Naive B cell (primary cell): Measurements from ENCODE around the gene SLC44A4. TPM values are rescaled to one million over a fixed set of nuclear protein-coding genes. Genes with fewer than 3 reads are reported as not detected.
A peak's percentile ranks its signal among the peaks of the same experiment; 100 is the strongest.
"Not testable (repeated sequence)": the region's sequence is repeated elsewhere in the genome, so short reads cannot be mapped to it uniquely, and the experiment has no call there.

Experiments
- ATAC-seq, 2 donors: fragments of 150-1000 bp; cut with Tn5 transposase; 2 replicates each; pipeline ENCODE4 v1.10.0; 2021; ENCODE audit warnings: low read depth in 2 of 2, mild to moderate bottlenecking in 2 of 2, moderate library complexity in 2 of 2
- DNase-seq: peaks from one replicate; pipeline ENCODE4 v3.0.0; 2022
- H3K27ac Mint-ChIP-seq, 6 donors: one replicate each; pipeline ENCODE4 v1.8.0; 2020 to 2022; ENCODE audit warnings: mild to moderate bottlenecking in 6 of 6, mixed read lengths in 6 of 6, moderate library complexity in 5 of 6, inconsistent platforms in 2 of 6
- H3K27me3 Mint-ChIP-seq, 3 donors: one replicate each; pipeline ENCODE4 v1.8.0; 2021 to 2022; ENCODE audit warnings: mixed read lengths in 3 of 3, mild to moderate bottlenecking in 1 of 3
- H3K36me3 Mint-ChIP-seq, 2 donors: one replicate each; pipeline ENCODE4 v1.8.0; 2020 to 2022; ENCODE audit warnings: mixed read lengths in 2 of 2, inconsistent platforms in 1 of 2, mild to moderate bottlenecking in 1 of 2
- H3K4me1 Mint-ChIP-seq, 3 donors: one replicate each; pipeline ENCODE4 v1.8.0; 2020 to 2022; ENCODE audit warnings: mixed read lengths in 3 of 3, inconsistent platforms in 1 of 3, mild to moderate bottlenecking in 1 of 3, moderate library complexity in 1 of 3
- H3K4me3 Mint-ChIP-seq, 8 donors: one replicate each; pipeline ENCODE4 v1.8.0; 2020 to 2022; ENCODE audit warnings: mild to moderate bottlenecking in 8 of 8, mixed read lengths in 8 of 8, moderate library complexity in 8 of 8, inconsistent platforms in 2 of 8
- H3K9me3 Mint-ChIP-seq, 7 donors: one replicate each; pipeline ENCODE4 v1.8.0; 2020 to 2022; ENCODE audit warnings: mixed read lengths in 7 of 7, mild to moderate bottlenecking in 5 of 7, inconsistent platforms in 2 of 7, moderate library complexity in 1 of 7
- polyA plus RNA-seq, 6 donors: library from polyadenylated mRNA; unstranded; fragments of 300-500 nt; fragmentation: Illumina TruSeq; gene quantifications; one replicate each; pipeline ENCODE4 v1.2.3, GENCODE V29; 2021; ENCODE audit warnings: low read depth in 6 of 6

Gene SLC44A4
- polyA plus RNA-seq: not detected

DNA sequence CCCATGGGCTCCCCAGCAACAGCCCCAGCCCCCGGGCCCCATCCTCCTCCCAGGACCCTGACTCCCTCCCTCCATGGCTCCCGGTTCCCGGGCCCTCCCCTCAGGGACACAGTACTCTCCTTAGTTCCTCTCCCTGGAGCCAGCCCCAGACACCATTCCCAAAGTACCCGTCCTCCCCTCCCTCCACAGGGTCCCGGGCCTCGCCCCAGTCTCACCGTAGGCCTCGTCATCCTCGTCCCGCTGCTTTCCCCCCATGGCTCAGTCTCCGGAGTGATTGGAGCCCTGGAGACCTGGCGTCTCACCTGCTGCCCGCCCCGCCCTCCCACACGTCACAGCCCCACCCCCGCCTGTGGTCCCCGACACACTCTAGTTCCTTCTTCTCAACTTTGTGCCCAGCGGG, at the start of gene SLC44A4:
Gene SLC44A4, minus strand, starts transcription at position 272 of the 400 bp plus-strand sequence. Its CDS starts 17 bp downstream, at position 255.
- DNase-seq (no peak), ATAC-seq (no peak)
- no peaks in the 10 kb centered on the region for H3K27me3 Mint-ChIP-seq
- H3K4me3 Mint-ChIP-seq: no peak within 1 kb of the TSS
- no peaks in the 10 kb centered on the region for H3K9me3 Mint-ChIP-seq
- H3K27ac Mint-ChIP-seq: peak within 1 kb of the TSS in 3 of 6 donors; percentile 28 to 63 (median 33)
- H3K4me1 Mint-ChIP-seq: peaks cover 0 to 5% (median 4%) of the 10 kb centered on the region in 3 donors
- H3K36me3 Mint-ChIP-seq: peaks cover 13 to 34% of the 10 kb centered on the region in 2 donors

- H3K4me3 Mint-ChIP-seq: no peak overlapping the region
- H3K9me3 Mint-ChIP-seq: peaks cover 0 to 2% (median 0%) of the 10 kb centered on the region in 7 donors
- no peak for DNase-seq
- no peak for ATAC-seq
- H3K4me1 Mint-ChIP-seq: no peaks in the 10 kb centered on the region
- peaks cover 0 to 21% (median 7%) of the 10 kb centered on the region in 3 donors for H3K27me3 Mint-ChIP-seq
- H3K27ac Mint-ChIP-seq: peak overlapping the region in 1 of 6 donors; percentile 44
- H3K36me3 Mint-ChIP-seq: no peaks in the 10 kb centered on the region
Measured at GRCh38 chr6:31928672-31928939, 49.8 kb upstream of the SLC44A4 start.

DNA sequence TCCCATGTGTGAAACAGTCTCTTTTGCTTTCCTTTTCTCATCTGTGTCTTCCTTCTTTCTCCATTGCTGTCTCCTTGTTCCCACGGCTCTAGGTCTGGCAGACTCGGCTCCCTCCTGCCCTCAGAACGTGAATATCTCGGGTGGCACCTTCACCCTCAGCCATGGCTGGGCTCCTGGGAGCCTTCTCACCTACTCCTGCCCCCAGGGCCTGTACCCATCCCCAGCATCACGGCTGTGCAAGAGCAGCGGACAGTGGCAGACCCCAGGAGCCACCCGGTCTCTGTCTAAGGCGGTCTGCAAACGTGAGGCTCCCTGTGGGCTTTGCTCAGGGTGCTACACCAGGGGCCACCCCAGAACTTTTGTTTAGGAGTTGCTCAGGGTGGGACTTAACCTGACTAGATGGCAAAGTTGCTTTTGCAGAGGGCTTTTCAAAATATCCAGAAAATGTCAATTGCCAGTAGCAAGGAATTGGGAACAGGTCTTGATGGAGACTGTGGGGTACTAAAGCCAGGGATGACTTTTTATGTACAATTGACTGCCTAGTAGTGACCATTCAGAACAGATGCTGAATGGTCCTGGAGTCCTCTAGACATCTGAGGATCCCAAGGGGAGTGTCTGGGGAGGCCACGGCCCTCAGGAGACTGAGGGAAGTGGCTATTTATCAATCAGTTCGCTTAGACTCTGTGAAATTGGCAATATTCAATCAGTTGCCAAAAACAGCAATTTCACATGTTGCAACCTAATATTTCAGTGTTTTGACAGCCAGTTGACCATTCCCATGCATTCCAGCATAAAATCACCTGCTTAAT, 49.3 kb upstream of the SLC44A4 start:
- peaks cover 0 to 2% (median 0%) of the 10 kb centered on the region in 7 donors for H3K9me3 Mint-ChIP-seq
- no peak overlapping the region for H3K27ac Mint-ChIP-seq
- H3K4me1 Mint-ChIP-seq: peaks cover 0 to under 1% (median 0%) of the 10 kb centered on the region in 3 donors
- H3K36me3 Mint-ChIP-seq: no peaks in the 10 kb centered on the region
- no peak overlapping the region for H3K4me3 Mint-ChIP-seq
- peaks cover 0 to 15% (median 7%) of the 10 kb centered on the region in 3 donors for H3K27me3 Mint-ChIP-seq
- DNase-seq (no peak), ATAC-seq (no peak)

- Mint-ChIP-seq H3K27me3 (peaks cover 0 to 14% (median 7%) of the 10 kb centered on the region in 3 donors), H3K27ac (peak within 1 kb of the TSS in 1 of 6 donors; percentile 44), H3K9me3 (peaks cover 0 to 2% (median 0%) of the 10 kb centered on the region in 7 donors), H3K36me3 (no peaks in the 10 kb centered on the region), H3K4me3 (no peak within 1 kb of the TSS), H3K4me1 (peaks cover 0 to 2% (median 0%) of the 10 kb centered on the region in 3 donors)
- ATAC-seq: no peak
- no peak for DNase-seq
Measured at GRCh38 chr6:31927242-31927862, 48.6 kb upstream of the SLC44A4 start, which contains the start of gene C2. Gene C2, plus strand, starts transcription at chr6:31927717. Its CDS starts 36 bp downstream, at chr6:31927753.

GRCh38 chr6:31922942-31923341, 44.1 kb upstream of the SLC44A4 start:
- no peak for ATAC-seq
- H3K9me3 Mint-ChIP-seq: no peaks in the 10 kb centered on the region
- H3K36me3 Mint-ChIP-seq: no peaks in the 10 kb centered on the region
- H3K27me3 Mint-ChIP-seq: peaks cover 0 to 5% (median 0%) of the 10 kb centered on the region in 3 donors
- peak overlapping the region in 2 of 6 donors; percentile 40 to 65 for H3K27ac Mint-ChIP-seq
- DNase-seq: peak; percentile 16
- peaks cover 0 to 2% (median 0%) of the 10 kb centered on the region in 3 donors for H3K4me1 Mint-ChIP-seq
- H3K4me3 Mint-ChIP-seq: no peak overlapping the region

GRCh38 chr6:31920811-31921210, 42.0 kb upstream of the SLC44A4 start:
- Mint-ChIP-seq H3K4me3 (no peak overlapping the region), H3K9me3 (no peaks in the 10 kb centered on the region), H3K36me3 (no peaks in the 10 kb centered on the region), H3K27me3 (peaks cover 0 to 5% (median 0%) of the 10 kb centered on the region in 3 donors), H3K27ac (no peak overlapping the region), H3K4me1 (peaks cover 0 to 3% (median 2%) of the 10 kb centered on the region in 3 donors)
- DNase-seq (no peak), ATAC-seq (no peak)

DNA sequence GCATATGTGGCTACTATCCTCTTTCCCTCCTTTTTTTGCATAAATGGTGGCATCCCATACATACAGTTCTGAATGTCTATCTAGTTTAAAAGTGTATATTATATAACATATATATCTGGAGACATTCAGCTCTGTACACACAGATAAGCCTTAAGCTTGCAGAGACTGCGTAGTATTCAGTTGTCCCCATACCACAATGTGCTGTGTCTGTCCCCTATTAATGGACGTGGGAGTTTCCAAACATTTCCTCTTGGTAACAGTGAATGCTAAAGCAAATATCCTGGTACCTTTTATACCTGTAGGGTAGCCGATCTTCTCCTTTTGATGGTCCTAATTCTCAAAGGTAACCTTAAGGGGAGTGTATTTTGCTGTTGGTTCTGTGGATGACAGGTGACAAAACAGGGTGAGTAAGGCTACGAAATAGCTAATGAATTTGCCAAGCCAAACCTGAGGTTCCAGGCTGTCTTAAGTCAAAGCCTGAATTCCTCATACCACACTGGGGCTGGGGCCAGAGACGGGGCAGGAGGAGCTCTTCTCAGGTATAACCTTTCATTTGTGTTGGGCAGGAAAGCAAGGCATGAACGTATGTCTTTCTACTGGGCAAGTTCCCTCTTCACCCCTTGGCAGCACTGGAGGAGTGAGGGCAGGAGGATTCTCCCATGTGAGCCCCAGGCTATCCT, 41.0 kb upstream of the SLC44A4 start:
- H3K4me1 Mint-ChIP-seq: peaks cover 0 to 4% (median 2%) of the 10 kb centered on the region in 3 donors
- H3K27ac Mint-ChIP-seq: no peak overlapping the region
- H3K27me3 Mint-ChIP-seq: peaks cover 0 to 10% (median 0%) of the 10 kb centered on the region in 3 donors
- H3K9me3 Mint-ChIP-seq: no peaks in the 10 kb centered on the region
- H3K4me3 Mint-ChIP-seq: no peak overlapping the region
- DNase-seq (no peak), ATAC-seq (no peak)
- no peaks in the 10 kb centered on the region for H3K36me3 Mint-ChIP-seq

DNA sequence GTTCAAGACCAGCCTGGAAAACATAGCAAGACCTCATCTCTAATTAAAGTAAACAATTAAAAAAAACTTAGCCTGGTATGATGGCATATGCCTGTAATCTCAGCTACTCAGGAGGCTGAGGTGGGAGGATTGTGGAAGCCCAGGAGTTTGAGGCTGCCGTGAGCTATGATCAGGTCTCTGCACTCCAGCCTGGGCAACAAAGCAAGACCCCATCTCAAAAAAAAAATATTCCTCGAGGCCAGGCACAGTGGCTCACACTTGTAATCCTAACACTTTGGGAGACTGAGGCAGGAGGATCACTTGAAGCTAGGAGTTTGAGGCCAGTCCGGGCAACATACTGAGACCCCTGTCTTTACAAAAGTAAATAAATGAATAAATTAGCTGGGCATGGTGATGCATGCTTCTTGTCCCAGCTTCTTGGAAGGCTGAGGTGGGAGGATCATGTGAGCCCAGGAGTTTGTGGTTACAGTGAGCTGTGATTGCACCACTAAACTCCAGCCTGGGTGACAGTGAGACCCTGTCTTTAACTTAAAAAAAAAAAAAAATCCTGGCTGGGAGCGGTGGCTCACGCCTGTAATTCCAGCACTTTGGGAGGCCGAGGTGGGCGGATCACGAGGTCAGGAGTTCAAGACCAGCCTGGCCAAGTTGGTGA, 39.4 kb upstream of the SLC44A4 start:
- no peak for DNase-seq
- Mint-ChIP-seq H3K36me3 (no peaks in the 10 kb centered on the region), H3K4me1 (peaks cover 0 to 4% (median 2%) of the 10 kb centered on the region in 3 donors), H3K27ac (no peak overlapping the region), H3K9me3 (no peaks in the 10 kb centered on the region), H3K4me3 (no peak overlapping the region), H3K27me3 (peaks cover 0 to 10% (median 0%) of the 10 kb centered on the region in 3 donors)
- ATAC-seq: no peak

DNA sequence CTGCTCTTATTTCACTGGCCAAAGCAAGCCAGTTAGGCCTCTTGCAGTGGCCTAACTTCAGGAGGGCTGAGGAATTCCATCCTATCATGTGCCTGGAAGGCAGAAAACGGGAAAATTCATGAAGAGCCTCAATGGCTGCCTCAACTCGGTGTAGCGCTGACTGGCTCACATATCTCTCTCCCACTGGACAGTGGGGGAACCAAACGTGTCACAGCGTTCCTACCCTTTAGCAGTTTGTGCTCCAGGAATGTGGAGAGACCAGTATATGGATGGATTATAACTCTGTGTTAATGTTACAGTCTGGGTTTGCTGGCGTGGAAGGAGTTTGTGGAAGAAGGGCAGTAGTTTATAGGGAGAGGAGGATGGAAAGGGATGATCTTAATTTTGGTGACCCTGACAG, 37.0 kb upstream of the SLC44A4 start:
- Mint-ChIP-seq H3K4me3 (peak overlapping the region in 1 of 8 donors; percentile 53), H3K27ac (no peak overlapping the region), H3K36me3 (no peaks in the 10 kb centered on the region), H3K4me1 (peaks cover 0 to 7% (median 0%) of the 10 kb centered on the region in 3 donors), H3K9me3 (no peaks in the 10 kb centered on the region), H3K27me3 (peaks cover 0 to 18% (median 0%) of the 10 kb centered on the region in 3 donors)
- no peak for DNase-seq
- no peak for ATAC-seq

DNA sequence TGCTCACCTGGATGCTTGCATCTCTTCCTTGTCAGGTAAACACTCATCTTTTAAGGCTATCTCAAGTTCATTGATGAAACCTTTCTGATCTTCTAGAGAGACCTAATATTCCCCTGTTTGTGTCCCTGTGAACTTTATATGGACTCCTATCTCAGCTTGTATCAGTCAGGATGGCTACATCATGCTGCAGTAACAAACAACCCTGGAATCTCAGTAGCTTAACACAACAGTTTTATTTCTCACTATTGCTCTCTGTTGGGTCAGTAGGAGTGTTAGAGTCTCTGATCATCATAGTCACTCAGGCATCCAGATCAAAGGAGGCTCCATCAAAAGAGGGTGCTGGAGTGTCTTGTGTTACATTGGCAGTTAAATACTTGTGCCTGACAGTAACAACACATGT, 36.6 kb upstream of the SLC44A4 start:
- H3K27me3 Mint-ChIP-seq: peaks cover 0 to 18% (median 0%) of the 10 kb centered on the region in 3 donors
- peak overlapping the region in 1 of 6 donors; percentile 53 for H3K27ac Mint-ChIP-seq
- no peaks in the 10 kb centered on the region for H3K36me3 Mint-ChIP-seq
- H3K4me3 Mint-ChIP-seq: no peak overlapping the region
- no peak for DNase-seq
- no peaks in the 10 kb centered on the region for H3K9me3 Mint-ChIP-seq
- H3K4me1 Mint-ChIP-seq: peaks cover 0 to 7% (median 0%) of the 10 kb centered on the region in 3 donors
- no peak for ATAC-seq

DNA sequence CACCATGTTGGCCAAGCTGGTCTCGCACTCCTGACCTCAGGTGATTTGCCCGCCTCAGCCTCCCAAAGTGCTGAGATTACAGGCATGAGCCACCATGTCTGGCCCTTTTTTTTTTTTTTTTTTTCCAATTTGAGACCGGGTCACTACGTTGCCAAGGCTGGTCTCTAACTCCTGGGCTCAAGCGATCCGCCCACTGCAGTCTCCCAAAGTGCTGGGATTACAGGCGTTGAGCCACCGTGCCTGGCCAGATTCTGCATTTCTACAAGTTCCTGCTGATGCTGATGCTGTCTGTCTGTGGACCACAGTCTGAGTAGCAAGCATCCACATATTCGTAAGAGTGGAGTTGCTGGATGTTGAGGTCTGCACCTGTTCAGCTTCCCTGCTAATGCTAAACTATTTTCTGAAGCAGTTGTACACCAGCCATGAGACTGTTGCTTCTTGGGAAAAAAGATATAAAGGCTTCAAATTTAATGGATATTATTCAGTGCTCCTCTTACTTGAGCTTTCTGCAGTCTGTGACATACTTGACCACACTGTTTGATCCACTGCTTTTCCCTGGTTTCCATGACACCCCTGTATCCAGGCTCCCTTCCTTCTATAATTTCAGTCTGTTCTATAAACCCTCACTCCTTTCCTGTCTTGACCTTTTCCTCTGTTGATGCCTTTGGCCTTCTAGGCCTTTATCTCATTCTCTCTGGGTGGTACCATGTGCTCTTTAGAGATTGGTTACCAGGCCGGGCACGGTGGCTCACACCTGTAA, 33.2 kb upstream of the SLC44A4 start:
- H3K36me3 Mint-ChIP-seq: no peaks in the 10 kb centered on the region
- DNase-seq (no peak), ATAC-seq (no peak)
- no peak overlapping the region for H3K4me3 Mint-ChIP-seq
- peaks cover 0 to 7% (median 0%) of the 10 kb centered on the region in 3 donors for H3K4me1 Mint-ChIP-seq
- no peaks in the 10 kb centered on the region for H3K9me3 Mint-ChIP-seq
- peak overlapping the region in 1 of 6 donors; percentile 89 for H3K27ac Mint-ChIP-seq
- peaks cover 0 to 18% (median 0%) of the 10 kb centered on the region in 3 donors for H3K27me3 Mint-ChIP-seq

DNA sequence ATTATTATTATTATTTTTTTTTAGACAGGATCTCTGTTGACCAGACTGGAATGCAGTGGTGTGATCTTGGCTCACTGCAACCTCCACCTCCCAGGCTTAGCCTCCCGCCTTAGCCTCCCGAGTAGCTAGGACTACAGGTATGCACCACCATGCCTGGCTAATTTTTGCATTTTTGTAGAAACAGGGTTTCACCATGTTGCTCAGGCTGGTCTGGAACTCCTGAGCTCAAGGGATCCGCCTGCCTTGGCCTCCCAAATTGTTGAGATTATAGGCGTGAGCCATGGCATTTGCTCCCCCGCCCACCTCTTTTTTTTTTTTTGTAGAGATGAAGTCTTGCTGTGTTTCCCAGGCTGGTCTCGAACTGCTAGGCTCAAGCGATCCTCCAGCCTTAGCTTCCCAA, 30.5 kb upstream of the SLC44A4 start:
- not testable (repeated sequence) for ATAC-seq, H3K36me3 Mint-ChIP-seq, H3K27ac Mint-ChIP-seq, H3K4me1 Mint-ChIP-seq, DNase-seq, H3K4me3 Mint-ChIP-seq, H3K9me3 Mint-ChIP-seq
- peaks cover 0 to 15% (median 6%) of the 10 kb centered on the region in 3 donors for H3K27me3 Mint-ChIP-seq
